ENCODE measurements around the gene SENP8.

The SENP8 gene

GRCh38 chr15:72127724-72128322 is 9.6 kb downstream of the SENP8 start:
- no peak overlapping the region for H3K4me3 ChIP-seq (ENCODE audit: control insufficient read depth, low read depth, low read length)
- no peak for TF ChIP-seq CTCF (conservative IDR thresholded peaks at IDR 0.05; ENCODE audit: control insufficient read depth, insufficient read depth, low read depth, low read length)
- no peak for DNase-seq (ENCODE audit: low read depth)

GRCh38 chr15:72128359-72128758 is 10.2 kb downstream of the SENP8 start:
- no peak for DNase-seq (ENCODE audit: low read depth)
- no peak for TF ChIP-seq CTCF (conservative IDR thresholded peaks at IDR 0.05; ENCODE audit: control insufficient read depth, insufficient read depth, low read depth, low read length)
- no peak overlapping the region for H3K4me3 ChIP-seq (ENCODE audit: control insufficient read depth, low read depth, low read length)

- TF ChIP-seq CTCF (conservative IDR thresholded peaks at IDR 0.05; ENCODE audit: control insufficient read depth, insufficient read depth, low read depth, low read length): no peak
- no peak overlapping the region for H3K4me3 ChIP-seq (ENCODE audit: control insufficient read depth, low read depth, low read length)
- no peak for DNase-seq (ENCODE audit: low read depth)
These were observed 12.1 kb downstream of the SENP8 start for GRCh38 chr15:72130272-72130671.

- no peak overlapping the region for H3K4me3 ChIP-seq (ENCODE audit: control insufficient read depth, low read depth, low read length)
- DNase-seq (ENCODE audit: low read depth): no peak
- no peak for TF ChIP-seq CTCF (conservative IDR thresholded peaks at IDR 0.05; ENCODE audit: control insufficient read depth, insufficient read depth, low read depth, low read length)
These were observed 13.7 kb downstream of the SENP8 start for GRCh38 chr15:72131922-72132321.

GRCh38 chr15:72133211-72133610 is 15.0 kb downstream of the SENP8 start:
- DNase-seq (ENCODE audit: low read depth): no peak
- TF ChIP-seq CTCF (conservative IDR thresholded peaks at IDR 0.05; ENCODE audit: control insufficient read depth, insufficient read depth, low read depth, low read length): no peak
- no peak overlapping the region for H3K4me3 ChIP-seq (ENCODE audit: control insufficient read depth, low read depth, low read length)

- no peak overlapping the region for H3K4me3 ChIP-seq (ENCODE audit: control insufficient read depth, low read depth, low read length)
- TF ChIP-seq CTCF (conservative IDR thresholded peaks at IDR 0.05; ENCODE audit: control insufficient read depth, insufficient read depth, low read depth, low read length): no peak
These were observed 17.5 kb downstream of the SENP8 start for GRCh38 chr15:72135719-72136118.

More at GRCh38 chr15:72135719-72136118, 17.5 kb downstream of the SENP8 start:
- DNase-seq (ENCODE audit: low read depth): no peak

Measured in fibroblast of mammary gland (primary cell).